VCaP (cell line): Measurements from ENCODE around the gene LEF1.
"Not testable (repeated sequence)": the region's sequence is repeated elsewhere in the genome, so short reads cannot be mapped to it uniquely, and the experiment has no call there.

Source experiments
- H3K27ac ChIP-seq: fragments of 450-650 bp; 2 replicates; pipeline ENCODE4 v1.5.1; 2017
- TF ChIP-seq, protein P1 (sequence below): fragments of 450-650 bp; conservative IDR thresholded peaks from 2 replicates; pipeline ENCODE4 v1.5.1; 2017; ENCODE audit warnings: mild to moderate bottlenecking, moderate library complexity

LEF1 gene

DNA sequence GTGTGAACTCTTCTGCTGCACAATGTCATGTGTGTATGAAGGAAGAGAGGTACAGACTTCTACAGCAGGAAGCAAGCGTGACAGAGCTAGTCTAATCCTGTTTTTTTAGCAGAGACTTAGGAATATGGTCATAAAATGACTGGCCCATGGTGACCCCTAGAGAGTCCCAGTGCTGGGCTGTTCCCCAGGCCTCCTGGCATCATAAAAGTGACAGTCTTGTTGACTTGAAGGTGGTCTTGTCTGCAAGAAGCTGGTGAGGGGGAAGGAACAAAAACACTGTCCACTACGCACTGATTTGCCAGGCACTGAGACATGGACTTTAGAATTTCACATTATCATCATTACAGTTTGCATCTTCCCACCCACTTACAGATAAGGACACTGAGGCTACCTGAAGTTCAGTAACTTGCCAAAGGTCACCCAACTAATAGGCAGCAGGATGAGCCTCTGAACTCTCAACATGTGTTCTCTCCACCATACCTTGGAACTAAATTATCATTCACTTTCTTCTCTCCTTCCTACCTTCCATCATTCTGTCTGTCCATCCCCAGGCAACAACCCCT is 116.1 kb downstream of the LEF1 start:
- TF ChIP-seq, protein P1, sequence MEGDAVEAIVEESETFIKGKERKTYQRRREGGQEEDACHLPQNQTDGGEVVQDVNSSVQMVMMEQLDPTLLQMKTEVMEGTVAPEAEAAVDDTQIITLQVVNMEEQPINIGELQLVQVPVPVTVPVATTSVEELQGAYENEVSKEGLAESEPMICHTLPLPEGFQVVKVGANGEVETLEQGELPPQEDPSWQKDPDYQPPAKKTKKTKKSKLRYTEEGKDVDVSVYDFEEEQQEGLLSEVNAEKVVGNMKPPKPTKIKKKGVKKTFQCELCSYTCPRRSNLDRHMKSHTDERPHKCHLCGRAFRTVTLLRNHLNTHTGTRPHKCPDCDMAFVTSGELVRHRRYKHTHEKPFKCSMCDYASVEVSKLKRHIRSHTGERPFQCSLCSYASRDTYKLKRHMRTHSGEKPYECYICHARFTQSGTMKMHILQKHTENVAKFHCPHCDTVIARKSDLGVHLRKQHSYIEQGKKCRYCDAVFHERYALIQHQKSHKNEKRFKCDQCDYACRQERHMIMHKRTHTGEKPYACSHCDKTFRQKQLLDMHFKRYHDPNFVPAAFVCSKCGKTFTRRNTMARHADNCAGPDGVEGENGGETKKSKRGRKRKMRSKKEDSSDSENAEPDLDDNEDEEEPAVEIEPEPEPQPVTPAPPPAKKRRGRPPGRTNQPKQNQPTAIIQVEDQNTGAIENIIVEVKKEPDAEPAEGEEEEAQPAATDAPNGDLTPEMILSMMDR: no peak
- H3K27ac ChIP-seq: no peak overlapping the region

DNA sequence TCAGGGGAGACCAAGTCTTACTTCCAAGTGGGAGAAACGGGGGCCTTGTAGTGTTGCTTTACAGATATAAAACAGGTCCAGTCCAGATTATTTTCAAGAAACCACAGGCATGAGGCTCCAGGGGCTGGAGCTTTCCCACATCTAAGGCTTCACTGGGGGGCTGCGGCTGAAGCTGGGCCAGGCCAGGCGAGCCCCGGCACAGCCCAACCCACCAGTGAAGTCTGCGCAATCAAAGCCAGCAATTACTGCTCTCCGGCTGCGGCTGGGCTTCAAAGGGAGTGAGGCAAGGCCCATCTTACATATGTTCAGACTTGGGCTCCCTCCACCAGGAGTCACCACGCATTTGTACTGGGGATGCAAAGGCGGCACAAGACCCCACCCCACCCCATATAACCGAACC is 117.4 kb downstream of the LEF1 start:
- no peak overlapping the region for H3K27ac ChIP-seq
- TF ChIP-seq, protein P1: no peak

DNA sequence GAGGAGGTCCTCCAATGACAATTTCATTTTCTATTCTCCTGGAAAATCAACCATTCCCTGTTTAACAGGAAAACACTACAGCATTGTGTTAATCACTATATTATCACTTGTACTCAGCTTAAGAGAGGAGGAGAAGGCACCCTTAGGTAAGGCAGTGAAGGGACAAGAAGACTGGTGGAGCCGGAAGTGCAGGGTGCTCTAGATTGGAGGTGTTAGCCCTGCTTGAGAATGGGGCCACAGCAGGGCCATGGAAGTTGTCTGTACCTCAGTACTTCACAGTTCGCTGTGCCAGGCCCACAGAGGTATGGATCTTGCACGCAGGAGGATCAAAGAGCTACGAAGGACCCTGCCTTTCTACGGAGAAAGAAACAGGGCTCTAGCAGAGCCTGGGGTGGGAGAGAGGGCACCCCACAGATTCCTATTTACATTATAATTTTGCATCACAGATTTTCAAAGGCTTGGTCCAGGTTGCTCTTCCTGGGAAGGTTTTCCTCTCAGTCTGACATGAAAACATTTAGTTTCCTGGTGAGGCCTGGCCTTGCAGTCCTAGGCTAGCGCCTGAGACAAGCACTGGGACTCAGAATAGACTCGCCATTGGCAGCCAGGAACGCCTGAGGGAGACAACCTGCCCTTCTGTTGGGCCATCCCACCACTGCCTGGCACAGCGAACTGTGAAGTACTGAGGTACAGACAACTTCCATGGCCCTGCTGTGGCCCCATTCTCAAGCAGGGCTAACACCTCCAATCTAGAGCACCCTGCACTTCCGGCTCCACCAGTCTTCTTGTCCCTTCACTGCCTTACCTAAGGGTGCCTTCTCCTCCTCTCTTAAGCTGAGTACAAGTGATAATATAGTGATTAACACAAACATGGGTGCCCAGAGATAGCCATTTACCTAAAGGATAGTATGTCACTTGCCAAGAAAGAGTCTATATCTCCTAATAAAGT is 118.3 kb downstream of the LEF1 start:
- not testable (repeated sequence) for H3K27ac ChIP-seq

DNA sequence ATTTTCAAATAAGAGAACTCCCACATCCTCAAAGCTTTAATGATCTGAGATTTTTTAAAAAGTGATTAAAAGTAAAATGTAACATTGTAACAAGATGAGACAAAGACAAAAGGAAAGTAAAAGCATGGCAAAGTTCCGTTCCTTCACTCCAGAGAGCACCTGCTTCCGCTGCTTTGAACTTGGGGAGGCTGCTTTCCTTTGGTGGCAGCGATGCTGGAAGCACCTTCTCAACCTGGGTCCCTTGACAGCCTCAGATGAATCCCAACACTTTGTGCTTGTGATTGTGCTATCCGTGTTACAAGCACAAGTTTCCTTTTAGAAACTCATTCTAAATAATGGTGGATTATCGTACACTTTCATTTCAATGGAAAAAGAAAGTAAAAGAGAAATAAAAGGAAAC is 119.3 kb downstream of the LEF1 start:
- no peak overlapping the region for H3K27ac ChIP-seq
- TF ChIP-seq, protein P1: no peak

DNA sequence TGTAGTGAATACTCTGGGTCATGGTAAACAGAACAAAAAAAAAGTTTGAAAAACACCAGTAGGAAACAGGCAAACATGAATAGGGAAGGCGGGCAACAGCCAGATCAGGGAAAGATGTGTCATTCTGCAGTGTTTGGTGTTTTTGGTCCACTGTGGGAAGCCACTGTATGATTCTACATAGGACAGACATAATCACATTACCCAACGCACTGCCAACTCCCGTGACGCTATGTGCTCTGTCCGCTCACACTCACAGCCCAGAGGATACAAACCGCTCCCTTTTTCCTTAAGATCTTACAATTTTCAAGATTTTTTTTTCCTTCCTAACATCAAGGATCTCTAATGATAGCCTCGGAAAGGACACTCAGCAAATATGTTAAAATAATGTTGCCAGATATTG is 119.7 kb downstream of the LEF1 start:
- no peak overlapping the region for H3K27ac ChIP-seq
- TF ChIP-seq, protein P1: no peak

DNA sequence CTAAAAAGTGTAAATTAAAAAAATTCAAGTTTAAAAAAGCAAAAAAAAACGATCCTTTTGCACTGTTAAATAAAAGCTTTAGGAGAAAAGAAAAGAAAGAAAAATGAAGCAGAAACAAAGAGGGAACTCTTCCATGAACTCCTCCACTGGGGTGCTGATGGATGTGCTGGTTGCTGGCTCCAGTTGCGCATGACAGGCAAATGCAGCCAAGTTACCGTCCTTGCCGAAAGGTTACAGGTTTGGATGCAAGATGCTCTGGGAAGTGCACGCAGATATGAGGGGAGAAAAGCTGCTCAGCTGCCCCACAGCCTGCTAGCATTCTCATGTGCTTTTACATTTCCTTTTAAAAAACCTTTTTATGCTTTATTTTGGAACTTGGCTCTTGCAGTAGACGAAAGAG is 120.6 kb downstream of the LEF1 start:
- H3K27ac ChIP-seq: no peak overlapping the region
- TF ChIP-seq, protein P1: no peak

DNA sequence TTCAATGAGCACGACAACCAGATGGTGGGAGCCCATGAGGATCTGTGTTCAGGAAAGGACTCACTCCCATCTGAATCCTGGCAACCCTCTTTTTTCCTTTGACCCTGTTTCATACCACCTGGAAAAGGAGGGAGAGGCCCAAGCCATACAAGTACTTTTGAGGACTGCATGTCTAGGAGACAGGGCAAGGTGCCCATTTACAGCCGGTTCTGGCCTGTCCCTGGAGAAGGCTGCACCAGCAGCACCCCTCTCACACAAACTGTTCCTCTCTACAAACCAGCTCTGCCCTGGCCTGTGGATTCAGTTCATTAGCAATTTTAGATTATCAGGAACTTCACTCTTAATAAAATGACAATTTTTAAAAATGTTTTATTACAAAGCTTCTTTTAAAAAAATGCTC is 121.5 kb downstream of the LEF1 start:
- no peak overlapping the region for H3K27ac ChIP-seq
- TF ChIP-seq, protein P1: no peak

DNA sequence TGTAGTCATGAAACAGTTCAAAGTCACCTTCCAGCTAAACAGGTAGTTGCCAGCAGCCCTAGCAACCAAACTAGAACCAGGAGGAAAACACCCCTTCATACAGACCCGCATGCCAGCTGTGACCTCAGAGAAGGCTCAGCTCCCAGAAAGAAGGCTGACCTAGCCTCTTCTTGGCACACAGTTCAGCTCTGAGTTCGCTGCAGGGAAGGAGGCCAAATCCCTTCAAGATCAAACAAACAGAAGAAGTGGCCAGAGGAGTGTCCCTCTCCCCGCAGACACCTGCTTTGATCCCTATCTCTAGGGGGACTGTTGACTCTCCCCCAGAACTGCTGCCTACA is 123.1 kb downstream of the LEF1 start:
- H3K27ac ChIP-seq: peak overlapping the region; percentile 42
- TF ChIP-seq, protein P1: no peak
